NCI-H146 treated with DMSO at 0.1 percent for 48 hours (cell line): ENCODE measurements around the gene ZC3H12D.

Source experiments
- DNase-seq: peaks from one replicate; lab custom pipeline; 2025; ENCODE audit not compliant: unreplicated experiment; lab: John Stamatoyannopoulos, UW

Gene ZC3H12D

GRCh38 chr6:149443411-149444181 lies 41.2 kb downstream of the ZC3H12D start:
- DNase-seq, result no peak

- no peak for DNase-seq
Observed at GRCh38 chr6:149441740-149442139, 43.1 kb downstream of the ZC3H12D start.

GRCh38 chr6:149440735-149441671 lies 43.8 kb downstream of the ZC3H12D start:
- DNase-seq, result no peak

GRCh38 chr6:149439626-149440025 lies 45.2 kb downstream of the ZC3H12D start:
- DNase-seq, result no peak

- no peak for DNase-seq
Observed at GRCh38 chr6:149438855-149439254, 46.0 kb downstream of the ZC3H12D start.

GRCh38 chr6:149437212-149437611 lies 47.6 kb downstream of the ZC3H12D start:
- no peak for DNase-seq

GRCh38 chr6:149436647-149437046 lies 48.2 kb downstream of the ZC3H12D start:
- DNase-seq, result no peak

- no peak for DNase-seq
Observed at GRCh38 chr6:149435919-149436586, 48.8 kb downstream of the ZC3H12D start.

GRCh38 chr6:149433881-149434280 lies 50.9 kb downstream of the ZC3H12D start:
- no peak for DNase-seq

- DNase-seq, result no peak
Observed at GRCh38 chr6:149433405-149433804, 51.4 kb downstream of the ZC3H12D start.

GRCh38 chr6:149431905-149432775 lies 52.7 kb downstream of the ZC3H12D start:
- peak; percentile 83 for DNase-seq

GRCh38 chr6:149429427-149430360 lies 55.1 kb downstream of the ZC3H12D start:
- no peak for DNase-seq

- DNase-seq, result no peak
Observed at GRCh38 chr6:149428606-149429005, 56.2 kb downstream of the ZC3H12D start.

- no peak for DNase-seq
Observed at GRCh38 chr6:149425754-149426153, 59.1 kb downstream of the ZC3H12D start.

GRCh38 chr6:149425224-149425623 lies 59.6 kb downstream of the ZC3H12D start:
- no peak for DNase-seq

- no peak for DNase-seq
Observed at GRCh38 chr6:149423964-149424440, 60.8 kb downstream of the ZC3H12D start.

- DNase-seq, result no peak
Observed at GRCh38 chr6:149422581-149422980, 62.2 kb downstream of the ZC3H12D start.

- no peak for DNase-seq
Observed at GRCh38 chr6:149421132-149421531, 63.7 kb downstream of the ZC3H12D start.

- no peak for DNase-seq
Observed at GRCh38 chr6:149419696-149420404, 65.0 kb downstream of the ZC3H12D start.
